SU-DHL-6 (cell line): ENCODE results near the gene ADCY7.

Experiments
- EZH2phosphoT487 ChIP-seq: fragments of 200-600 bp; sonication (generic), shearing (Covaris generic); conservative IDR thresholded peaks from 2 replicates; pipeline ENCODE4 v1.6.1; 2018; ENCODE audit warnings: mild to moderate bottlenecking, antibody characterized with exemption, low read length, moderate library complexity, mixed read lengths
- TF ChIP-seq, protein P1 (sequence below): fragments of 200-600 bp; sonication (generic); IDR thresholded peaks from one replicate; pipeline ENCODE4 v1.5.1; 2017; ENCODE audit warnings: antibody characterized with exemption, mild to moderate bottlenecking, low read length, moderate library complexity; ENCODE audit not compliant: insufficient read depth, poor library complexity, severe bottlenecking

DNA sequence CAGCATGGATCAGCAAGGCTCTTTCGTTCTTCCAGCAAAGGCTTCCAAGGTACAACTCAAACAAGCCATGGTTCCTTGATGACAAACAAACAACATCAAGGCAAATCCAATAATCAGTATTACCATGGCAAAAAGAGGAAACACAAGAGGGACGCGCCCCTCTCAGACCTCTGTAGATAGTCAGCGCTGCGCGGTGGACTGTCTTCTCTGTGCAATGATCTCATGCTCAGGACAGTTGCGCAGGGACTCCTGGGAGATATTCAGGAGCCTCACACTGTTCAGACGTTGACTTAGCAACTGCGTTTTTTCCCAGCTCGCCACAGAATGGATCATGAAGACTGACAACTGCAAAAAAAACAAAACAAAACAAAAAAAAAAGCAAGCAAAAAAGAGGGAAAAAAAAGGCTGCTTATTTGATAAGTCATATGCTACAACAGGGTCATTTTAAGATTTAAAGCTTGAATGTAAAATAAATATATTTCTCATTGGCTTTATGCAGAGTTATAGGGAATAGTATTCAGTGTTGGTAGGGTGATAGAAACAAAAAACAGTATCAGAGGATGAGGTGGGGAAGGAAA is 37.1 kb upstream of the ADCY7 start:
- TF ChIP-seq, protein P1, sequence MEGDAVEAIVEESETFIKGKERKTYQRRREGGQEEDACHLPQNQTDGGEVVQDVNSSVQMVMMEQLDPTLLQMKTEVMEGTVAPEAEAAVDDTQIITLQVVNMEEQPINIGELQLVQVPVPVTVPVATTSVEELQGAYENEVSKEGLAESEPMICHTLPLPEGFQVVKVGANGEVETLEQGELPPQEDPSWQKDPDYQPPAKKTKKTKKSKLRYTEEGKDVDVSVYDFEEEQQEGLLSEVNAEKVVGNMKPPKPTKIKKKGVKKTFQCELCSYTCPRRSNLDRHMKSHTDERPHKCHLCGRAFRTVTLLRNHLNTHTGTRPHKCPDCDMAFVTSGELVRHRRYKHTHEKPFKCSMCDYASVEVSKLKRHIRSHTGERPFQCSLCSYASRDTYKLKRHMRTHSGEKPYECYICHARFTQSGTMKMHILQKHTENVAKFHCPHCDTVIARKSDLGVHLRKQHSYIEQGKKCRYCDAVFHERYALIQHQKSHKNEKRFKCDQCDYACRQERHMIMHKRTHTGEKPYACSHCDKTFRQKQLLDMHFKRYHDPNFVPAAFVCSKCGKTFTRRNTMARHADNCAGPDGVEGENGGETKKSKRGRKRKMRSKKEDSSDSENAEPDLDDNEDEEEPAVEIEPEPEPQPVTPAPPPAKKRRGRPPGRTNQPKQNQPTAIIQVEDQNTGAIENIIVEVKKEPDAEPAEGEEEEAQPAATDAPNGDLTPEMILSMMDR: no peak
- TF ChIP-seq EZH2phosphoT487: no peak
